C4-2B (cell line): Measurements from ENCODE around the gene C2CD4C.
"Not testable (repeated sequence)": the region's sequence is repeated elsewhere in the genome, so short reads cannot be mapped to it uniquely, and the experiment has no call there.

Experiments
- H3K27ac ChIP-seq: fragments of 450-650 bp; 2 replicates; pipeline ENCODE4 v1.5.1; 2017
- CTCF ChIP-seq: fragments of 450-650 bp; conservative IDR thresholded peaks from 2 replicates; pipeline ENCODE4 v1.5.1; 2017; ENCODE audit warnings: mild to moderate bottlenecking
- ZFX ChIP-seq: fragments of 450-650 bp; IDR thresholded peaks from 2 replicates; pipeline ENCODE4 v1.6.1; 2017

C2CD4C gene

GRCh38 chr19:366205-366783, 42.7 kb downstream of the C2CD4C start:
- no peak for TF ChIP-seq ZFX
- TF ChIP-seq CTCF, result no peak

GRCh38 chr19:364496-365287, 44.3 kb downstream of the C2CD4C start:
- TF ChIP-seq CTCF, result no peak
- TF ChIP-seq ZFX, result no peak
- no peak overlapping the region for H3K27ac ChIP-seq

More at GRCh38 chr19:366205-366783, 42.7 kb downstream of the C2CD4C start:
- no peak overlapping the region for H3K27ac ChIP-seq

- TF ChIP-seq ZFX (no peak), CTCF (no peak)
- H3K27ac ChIP-seq, result no peak overlapping the region
Observed at GRCh38 chr19:362683-363082, 46.3 kb downstream of the C2CD4C start.

GRCh38 chr19:362154-362553, 46.8 kb downstream of the C2CD4C start:
- no peak overlapping the region for H3K27ac ChIP-seq
- no peak for TF ChIP-seq CTCF
- no peak for TF ChIP-seq ZFX

- no peak overlapping the region for H3K27ac ChIP-seq
- no peak for TF ChIP-seq CTCF
- TF ChIP-seq ZFX, result no peak
Observed at GRCh38 chr19:359653-359925, 49.4 kb downstream of the C2CD4C start.

GRCh38 chr19:355536-355935, 53.4 kb downstream of the C2CD4C start:
- H3K27ac ChIP-seq, result not testable (repeated sequence)
